Measurements from ENCODE around the gene RNF167.

- TF ChIP-seq YY1 (IDR thresholded peaks at IDR 0.05; ENCODE audit: insufficient read depth, insufficient read length) (no peak), SUZ12 (IDR thresholded peaks at IDR 0.05; ENCODE audit: extremely low read depth, insufficient read depth, insufficient read length) (no peak)
Measured at GRCh38 chr17:4908711-4909496, 31.2 kb upstream of the RNF167 start.
